NCI-H128 (cell line): Measurements from ENCODE around the gene GPR75.

ENCODE experiments used
- DNase-seq: peaks from one replicate; lab custom pipeline; 2025; ENCODE audit not compliant: unreplicated experiment; lab: John Stamatoyannopoulos, UW

The GPR75 gene

DNA sequence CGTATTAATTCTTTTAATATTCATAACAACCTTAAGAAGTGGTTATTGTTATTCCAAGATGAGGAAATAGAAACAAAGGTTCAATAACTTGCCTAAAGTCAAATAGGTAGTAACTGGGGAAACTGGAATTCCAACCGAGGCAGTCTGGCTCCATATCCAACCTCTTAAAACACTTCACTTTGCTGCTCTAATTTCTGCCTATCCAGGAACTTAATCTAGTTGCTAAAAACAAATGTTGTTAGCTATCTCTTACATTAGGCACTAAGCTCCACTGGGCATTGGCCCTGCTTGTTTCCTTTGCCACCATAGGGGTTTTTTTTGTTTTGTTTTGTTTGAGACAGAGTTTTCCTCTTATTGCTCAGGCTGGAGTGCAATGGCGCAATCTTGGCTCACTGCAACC, 48.2 kb downstream of the GPR75 start:
- no peak for DNase-seq
